H9 (cell line): ENCODE measurements around the gene ANKRD53. TPM values are rescaled to one million over a fixed set of nuclear protein-coding genes. Genes with fewer than 3 reads are reported as not detected.
"Not testable (repeated sequence)": the region's sequence is repeated elsewhere in the genome, so short reads cannot be mapped to it uniquely, and the experiment has no call there.

Experiments
- DNase-seq: peaks from one replicate; pipeline ENCODE4 v3.0.0-alpha.2; 2017
- H2AFZ ChIP-seq: one replicate; pipeline ENCODE4 v1.6.1; 2013; ENCODE audit warnings: mild to moderate bottlenecking, low read length, control low read depth, moderate library complexity
- H2AK5ac ChIP-seq: 2 replicates; pipeline ENCODE4 v1.6.1; 2013; ENCODE audit warnings: low read length, control low read depth, mixed read lengths; ENCODE audit not compliant: insufficient read length
- H2BK120ac ChIP-seq: one replicate; pipeline ENCODE4 v1.6.1; 2013; ENCODE audit warnings: low read depth, mild to moderate bottlenecking, low read length, control low read depth, inconsistent platforms; ENCODE audit not compliant: poor library complexity, severe bottlenecking
- H2BK12ac ChIP-seq: 2 replicates; pipeline ENCODE4 v1.6.1; 2013; ENCODE audit warnings: low read length, control low read depth, mixed read lengths, low read depth; ENCODE audit not compliant: insufficient read length
- H2BK15ac ChIP-seq: 2 replicates; pipeline ENCODE4 v1.6.1; 2013; ENCODE audit warnings: low read depth, low read length, control low read depth
- H2BK20ac ChIP-seq: one replicate; pipeline ENCODE4 v1.6.1; 2013; ENCODE audit warnings: low read depth, mild to moderate bottlenecking, low read length, control low read depth, inconsistent platforms; ENCODE audit not compliant: poor library complexity, severe bottlenecking
- H2BK5ac ChIP-seq: 2 replicates; pipeline ENCODE4 v1.6.1; 2013; ENCODE audit warnings: low read length, control low read depth, mixed read lengths; ENCODE audit not compliant: insufficient read length
- H3K14ac ChIP-seq: 2 replicates; pipeline ENCODE4 v1.6.1; 2013; ENCODE audit warnings: low read length, control low read depth; ENCODE audit not compliant: insufficient read depth
- H3K18ac ChIP-seq: 2 replicates; pipeline ENCODE4 v1.6.1; 2013; ENCODE audit warnings: low read depth, mild to moderate bottlenecking, mixed read lengths, low read length, control low read depth; ENCODE audit not compliant: insufficient read length
- H3K23ac ChIP-seq: 2 replicates; pipeline ENCODE4 v1.6.1; 2013; ENCODE audit warnings: low read length, control low read depth, mixed read lengths, low read depth; ENCODE audit not compliant: insufficient read length
- H3K23me2 ChIP-seq: 2 replicates; pipeline ENCODE4 v1.6.1; 2013; ENCODE audit warnings: low read depth, mild to moderate bottlenecking, mixed read lengths, low read length, control low read depth; ENCODE audit not compliant: insufficient read length, poor library complexity, severe bottlenecking
- H3K27ac ChIP-seq: 2 replicates; pipeline ENCODE4 v1.5.1; 2013; ENCODE audit warnings: low read length, control low read depth, mixed read lengths, low read depth; ENCODE audit not compliant: insufficient read length
- H3K27me3 ChIP-seq: 2 replicates; pipeline ENCODE4 v1.6.1; 2013; ENCODE audit warnings: low read length, control low read depth, inconsistent platforms; ENCODE audit not compliant: insufficient read depth
- H3K4ac ChIP-seq: 2 replicates; pipeline ENCODE4 v1.6.1; 2013; ENCODE audit warnings: low read depth, mild to moderate bottlenecking, control low read depth, inconsistent platforms, low read length, moderate library complexity
- H3K4me1 ChIP-seq: 2 replicates; pipeline ENCODE4 v1.6.1; 2013; ENCODE audit warnings: low read length, control low read depth, inconsistent platforms; ENCODE audit not compliant: insufficient read depth
- H3K4me2 ChIP-seq: 2 replicates; pipeline ENCODE4 v1.6.1; 2013; ENCODE audit warnings: low read length, control low read depth, mixed read lengths; ENCODE audit not compliant: insufficient read length, insufficient read depth
- H3K56ac ChIP-seq: 2 replicates; pipeline ENCODE4 v1.6.1; 2013; ENCODE audit warnings: low read depth, mild to moderate bottlenecking, mixed read lengths, low read length, control low read depth; ENCODE audit not compliant: insufficient read length
- H3K79me1 ChIP-seq: 2 replicates; pipeline ENCODE4 v1.6.1; 2013; ENCODE audit warnings: low read depth, mild to moderate bottlenecking, moderate library complexity, low read length, control low read depth, inconsistent platforms; ENCODE audit not compliant: insufficient read depth, poor library complexity, severe bottlenecking
- H3K79me2 ChIP-seq: 2 replicates; pipeline ENCODE4 v1.6.1; 2013; ENCODE audit warnings: low read length, control low read depth, inconsistent platforms; ENCODE audit not compliant: insufficient read depth
- H3K9ac ChIP-seq: 2 replicates; pipeline ENCODE4 v1.6.1; 2013; ENCODE audit warnings: low read length, control low read depth, mixed read lengths; ENCODE audit not compliant: insufficient read length; ENCODE audit errors: extremely low read depth
- H3K9me3 ChIP-seq: one replicate; pipeline ENCODE4 v1.6.1; 2013; ENCODE audit warnings: low read depth, low read length, inconsistent platforms; ENCODE audit not compliant: control insufficient read depth
- H3T11ph ChIP-seq: one replicate; pipeline ENCODE4 v1.6.1; 2013; ENCODE audit warnings: mild to moderate bottlenecking, low read length, control low read depth, inconsistent platforms
- H4K20me1 ChIP-seq: one replicate; pipeline ENCODE4 v1.6.1; 2013; ENCODE audit not compliant: control insufficient read depth, insufficient read length, insufficient read depth
- H4K5ac ChIP-seq: 2 replicates; pipeline ENCODE4 v1.6.1; 2013; ENCODE audit warnings: low read depth, mild to moderate bottlenecking, mixed read lengths, low read length, control low read depth; ENCODE audit not compliant: insufficient read length
- H4K8ac ChIP-seq: replicated peaks from 2 replicates; pipeline ENCODE4 v1.6.1; 2013; ENCODE audit warnings: low read length, control low read depth, mixed read lengths, low read depth; ENCODE audit not compliant: insufficient read length
- H4K91ac ChIP-seq: 2 replicates; pipeline ENCODE4 v1.6.1; 2013; ENCODE audit warnings: low read depth, mild to moderate bottlenecking, moderate library complexity, mixed read lengths, low read length, control low read depth; ENCODE audit not compliant: insufficient read length
- H3K27ac Mint-ChIP-seq, 3 experiments: 2 replicates in 2 of 3; 3 replicates in 1 of 3; pipeline ENCODE4 v1.8.0; 2020 to 2021; ENCODE audit warnings: mixed read lengths in 3 of 3, mild to moderate bottlenecking in 1 of 3, moderate library complexity in 1 of 3
- H3K27me3 Mint-ChIP-seq: 2 replicates; pipeline ENCODE4 v1.8.0; 2021; ENCODE audit warnings: low read depth, mild to moderate bottlenecking, moderate library complexity, mixed read lengths
- H3K36me3 Mint-ChIP-seq, 3 experiments: 2 replicates in 2 of 3; 3 replicates in 1 of 3; pipeline ENCODE4 v1.8.0; 2020 to 2021; ENCODE audit warnings: low read depth in 3 of 3, mixed read lengths in 3 of 3; ENCODE audit not compliant: insufficient read depth in 1 of 3
- H3K4me1 Mint-ChIP-seq, 2 experiments: 2 replicates each; pipeline ENCODE4 v1.8.0; 2020; ENCODE audit warnings: mixed read lengths in 2 of 2
- H3K4me3 Mint-ChIP-seq, 2 experiments: 2 replicates in 1 of 2; 3 replicates in 1 of 2; pipeline ENCODE4 v1.8.0; 2020 to 2021; ENCODE audit warnings: mild to moderate bottlenecking in 2 of 2, mixed read lengths in 2 of 2, moderate library complexity in 1 of 2
- H3K9me3 Mint-ChIP-seq, 2 experiments: 2 replicates in 1 of 2; 3 replicates in 1 of 2; pipeline ENCODE4 v1.8.0; 2020; ENCODE audit warnings: mild to moderate bottlenecking in 2 of 2, mixed read lengths in 2 of 2, moderate library complexity in 1 of 2
- WGBS: extraction: QIAGEN DNeasy Blood & Tissue Kit; methylation state at CpG from one replicate; pipeline ENCODE4 v1.1.7; 2013; ENCODE audit warnings: missing lambda C conversion rate, low lambda C conversion rate, mixed read lengths; ENCODE audit not compliant: insufficient read length; ENCODE audit errors: extremely low coverage; 5-methylcytosine and 5-hydroxymethylcytosine counted together
- total RNA-seq: library from RNA; stranded (reverse); gene quantifications from 2 replicates; pipeline ENCODE4 v1.2.1, GENCODE V29; 2021
- TF ChIP-seq, protein P1 (sequence below): fragments of 200-600 bp; sonication (generic); conservative IDR thresholded peaks from 3 replicates; pipeline ENCODE4 v1.8.0; 2021; ENCODE audit warnings: antibody characterized with exemption, mild to moderate bottlenecking

Gene ANKRD53
- total RNA-seq, 1 experiment from 2014 or later = 0.28 TPM

DNA sequence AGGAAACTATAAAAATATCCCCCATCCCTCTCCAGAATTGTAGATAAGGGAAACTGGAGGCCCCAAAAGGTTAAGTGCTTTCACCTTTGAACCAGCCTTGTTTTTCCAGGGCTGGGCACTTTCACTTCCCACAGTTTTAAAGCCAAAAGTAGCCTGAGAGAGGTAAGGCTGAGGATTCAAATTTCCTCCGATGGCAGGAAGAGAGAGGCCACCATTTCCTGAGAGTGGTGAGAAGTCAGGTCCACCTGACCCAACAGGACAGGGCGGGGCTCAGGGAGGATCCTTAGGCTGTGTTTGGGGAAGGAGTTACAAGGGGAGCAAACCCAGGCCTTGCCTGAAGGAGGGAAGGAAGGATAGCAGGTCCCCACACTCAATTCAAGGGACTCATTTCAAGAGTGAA lies 20.9 kb downstream of the ANKRD53 start:
- H4K20me1 ChIP-seq = no peaks in the 10 kb centered on the region
- peaks cover 8% of the 10 kb centered on the region; the same call in 1 of the 2 replicates for H3K4me1 ChIP-seq
- peaks cover 13% of the 10 kb centered on the region for H3K23me2 ChIP-seq
- no peak overlapping the region for H3K14ac ChIP-seq
- Mint-ChIP-seq H3K27me3 (peaks cover 34% of the 10 kb centered on the region), H3K4me1 (peaks cover 17 to 20% of the 10 kb centered on the region in 2 experiments), H3K36me3 (no peaks in the 10 kb centered on the region), H3K4me3 (no peak overlapping the region), H3K27ac (no peak overlapping the region), H3K9me3 (no peaks in the 10 kb centered on the region)
- no peaks in the 10 kb centered on the region for H3K27me3 ChIP-seq
- H2AFZ ChIP-seq = no peak overlapping the region
- H3K27ac ChIP-seq = no peak overlapping the region
- WGBS = no CpG with 5 or more reads among the region's 2 CpGs
- DNase-seq = no peak
- H3K79me2 ChIP-seq = no peaks in the 10 kb centered on the region
- no peak overlapping the region for H2AK5ac ChIP-seq
- H3K18ac ChIP-seq = no peak overlapping the region
- H3K23ac ChIP-seq = no peak overlapping the region
- no peaks in the 10 kb centered on the region for H3K79me1 ChIP-seq
- H3K9me3 ChIP-seq = no peaks in the 10 kb centered on the region
- H4K5ac ChIP-seq = no peak overlapping the region
- H3K9ac ChIP-seq = no peak overlapping the region
- H3K4ac ChIP-seq = no peak overlapping the region
- H2BK20ac ChIP-seq = no peak overlapping the region
- H2BK5ac ChIP-seq = no peak overlapping the region
- H4K91ac ChIP-seq = no peak overlapping the region
- TF ChIP-seq, protein P1, sequence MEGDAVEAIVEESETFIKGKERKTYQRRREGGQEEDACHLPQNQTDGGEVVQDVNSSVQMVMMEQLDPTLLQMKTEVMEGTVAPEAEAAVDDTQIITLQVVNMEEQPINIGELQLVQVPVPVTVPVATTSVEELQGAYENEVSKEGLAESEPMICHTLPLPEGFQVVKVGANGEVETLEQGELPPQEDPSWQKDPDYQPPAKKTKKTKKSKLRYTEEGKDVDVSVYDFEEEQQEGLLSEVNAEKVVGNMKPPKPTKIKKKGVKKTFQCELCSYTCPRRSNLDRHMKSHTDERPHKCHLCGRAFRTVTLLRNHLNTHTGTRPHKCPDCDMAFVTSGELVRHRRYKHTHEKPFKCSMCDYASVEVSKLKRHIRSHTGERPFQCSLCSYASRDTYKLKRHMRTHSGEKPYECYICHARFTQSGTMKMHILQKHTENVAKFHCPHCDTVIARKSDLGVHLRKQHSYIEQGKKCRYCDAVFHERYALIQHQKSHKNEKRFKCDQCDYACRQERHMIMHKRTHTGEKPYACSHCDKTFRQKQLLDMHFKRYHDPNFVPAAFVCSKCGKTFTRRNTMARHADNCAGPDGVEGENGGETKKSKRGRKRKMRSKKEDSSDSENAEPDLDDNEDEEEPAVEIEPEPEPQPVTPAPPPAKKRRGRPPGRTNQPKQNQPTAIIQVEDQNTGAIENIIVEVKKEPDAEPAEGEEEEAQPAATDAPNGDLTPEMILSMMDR = no peak
- no peak overlapping the region for H2BK120ac ChIP-seq
- no peak overlapping the region for H3K4me2 ChIP-seq
- H2BK15ac ChIP-seq = no peak overlapping the region
- H3K56ac ChIP-seq = no peak overlapping the region
- no peak overlapping the region for H4K8ac ChIP-seq
- H3T11ph ChIP-seq = no peak overlapping the region
- no peak overlapping the region for H2BK12ac ChIP-seq

DNA sequence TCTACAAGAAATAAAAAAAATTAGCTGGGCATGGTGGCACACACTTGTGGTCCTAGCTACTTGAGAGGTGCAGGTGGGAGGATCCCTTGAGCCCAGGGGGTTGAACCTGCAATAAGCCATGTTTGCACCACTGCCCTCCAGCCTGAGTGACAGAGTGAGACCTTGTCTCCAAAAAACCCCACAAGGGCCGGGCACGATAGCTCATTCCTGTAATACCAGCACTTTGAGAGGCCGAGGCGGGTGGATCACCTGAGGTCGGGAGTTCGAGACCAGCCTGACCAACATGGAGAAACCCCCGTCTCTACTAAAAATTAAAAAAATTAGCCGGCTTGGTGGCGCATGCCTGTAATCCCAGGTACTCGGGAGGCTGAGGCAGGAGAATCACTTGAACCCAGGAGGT lies 21.5 kb downstream of the ANKRD53 start:
- H4K91ac ChIP-seq, H3K9me3 Mint-ChIP-seq, DNase-seq, H2AK5ac ChIP-seq, H3K27ac ChIP-seq, H2BK5ac ChIP-seq, H2BK120ac ChIP-seq, H2BK15ac ChIP-seq, H3K27me3 ChIP-seq, H3K56ac ChIP-seq, H3K36me3 Mint-ChIP-seq, H3K9ac ChIP-seq, H3T11ph ChIP-seq, H4K20me1 ChIP-seq, H3K4ac ChIP-seq, H3K79me1 ChIP-seq, H3K9me3 ChIP-seq, H2BK20ac ChIP-seq, H3K79me2 ChIP-seq, H4K5ac ChIP-seq, H3K4me3 Mint-ChIP-seq, H3K18ac ChIP-seq, H2AFZ ChIP-seq, H3K4me2 ChIP-seq, H3K23ac ChIP-seq, H3K14ac ChIP-seq, H2BK12ac ChIP-seq, H3K27ac Mint-ChIP-seq, H3K4me1 ChIP-seq, H4K8ac ChIP-seq: not testable (repeated sequence)
- WGBS = no CpG with 5 or more reads among the region's 10 CpGs
- H3K23me2 ChIP-seq = peaks cover 12% of the 10 kb centered on the region
- peaks cover 36% of the 10 kb centered on the region for H3K27me3 Mint-ChIP-seq
- peaks cover 17 to 20% of the 10 kb centered on the region in 2 experiments for H3K4me1 Mint-ChIP-seq
